Posterior cingulate gyrus (tissue), 11 donors: Measurements from ENCODE around the gene MAP4K5.

Experiments used
- DNase-seq, 10 donors: peaks; one replicate each; pipeline versions ENCODE4 v3.0.0 to v3.0.0-alpha.2; 2020 to 2021; ENCODE audit warnings: mixed read lengths in 3 of 10
- intact Hi-C: fragments of 100-400 bp; cut with DNase I; formaldehyde crosslinking; loops from one replicate; pipeline ENCODE4 v1.15.1; 2023

Gene MAP4K5

DNA sequence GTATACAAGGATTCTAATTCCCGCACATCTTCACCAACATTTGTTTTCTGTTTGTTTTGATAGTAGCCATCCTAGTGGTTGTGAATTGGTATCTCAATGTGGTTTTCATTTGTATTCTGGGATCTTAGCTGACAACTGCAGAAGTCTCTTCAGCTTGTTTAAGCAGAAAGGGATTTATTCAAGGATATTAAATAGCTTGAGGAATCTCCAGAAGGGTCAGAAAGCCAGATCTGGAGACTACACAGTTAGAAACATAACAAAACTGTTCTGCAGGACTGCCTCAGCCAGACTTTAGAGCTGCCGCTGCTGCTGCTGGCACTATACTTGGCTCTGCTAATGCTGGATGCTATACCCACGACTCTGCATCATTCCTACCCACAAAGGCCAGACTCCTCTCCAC is 122.3 kb downstream of the MAP4K5 start:
- no peak for DNase-seq
- intact Hi-C loops, result no loop called here

GRCh38 chr14:50407111-50407812 is 125.1 kb downstream of the MAP4K5 start:
- no peak for DNase-seq
- intact Hi-C loops, result no loop called here

DNA sequence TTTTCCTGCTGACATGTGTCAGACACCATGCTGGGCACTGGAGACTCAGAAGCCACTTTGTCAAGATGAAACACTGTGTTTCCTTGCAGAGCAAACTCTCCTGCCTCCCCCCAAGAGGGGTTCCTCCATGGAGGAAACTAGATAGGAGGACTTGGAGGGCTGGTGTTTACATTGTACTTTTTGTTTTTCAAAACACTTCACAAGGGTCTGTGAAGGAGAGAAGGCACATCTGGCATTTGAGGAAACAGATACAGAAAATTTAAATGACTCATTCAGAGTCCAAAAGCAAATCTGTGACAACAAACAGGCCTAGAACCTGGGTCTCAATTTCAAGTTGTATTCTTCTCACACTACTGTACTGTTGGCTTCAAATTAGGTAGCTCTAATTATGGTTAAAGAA is 128.9 kb downstream of the MAP4K5 start:
- intact Hi-C loops, result no loop called here
- DNase-seq, result no peak

GRCh38 chr14:50402965-50403364 is 129.4 kb downstream of the MAP4K5 start:
- intact Hi-C loops, result no loop called here
- no peak for DNase-seq

GRCh38 chr14:50400461-50400860 is 131.9 kb downstream of the MAP4K5 start:
- intact Hi-C loops, result no loop called here
- DNase-seq, result no peak

DNA sequence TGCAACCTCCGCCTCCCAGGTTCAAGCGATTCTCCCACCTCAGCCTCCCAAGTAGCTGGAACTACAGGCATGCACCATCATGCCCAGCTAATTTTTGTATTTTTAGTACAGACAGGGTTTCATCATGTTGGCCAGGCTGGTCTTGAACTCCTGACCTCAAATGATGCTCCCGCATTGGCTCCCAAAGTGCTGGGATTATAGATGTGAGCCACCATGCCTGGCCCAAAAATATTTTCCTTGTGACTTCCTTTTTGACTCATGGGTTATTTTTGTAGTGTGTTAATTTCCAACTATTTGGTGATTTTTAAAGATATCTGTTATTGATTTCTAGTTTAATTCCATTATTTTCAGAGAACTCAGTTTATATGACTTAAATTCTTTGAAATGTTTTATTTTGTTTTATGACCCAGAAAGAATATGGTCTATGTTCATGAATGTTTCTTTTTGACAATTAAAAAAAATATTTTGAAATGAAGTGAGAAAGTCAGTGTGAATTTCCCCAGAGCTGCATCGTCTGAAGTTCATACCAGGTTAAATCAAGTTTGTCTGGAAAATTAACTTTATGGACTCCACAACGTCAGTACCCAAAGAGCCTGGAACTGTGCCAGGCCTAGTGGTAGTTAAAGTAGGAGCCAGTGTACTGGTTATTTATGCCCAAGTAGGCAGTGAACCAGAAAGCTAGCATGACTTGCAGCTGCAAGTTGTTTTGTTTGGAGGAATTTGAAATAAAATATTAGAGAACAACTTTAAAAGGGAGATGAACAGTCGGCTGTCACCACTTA is 132.9 kb downstream of the MAP4K5 start:
- no peak for DNase-seq
- intact Hi-C loops, result loop anchor here (5.0 kb wide), 1 partner anchor 133 kb away; the partner anchor contains the start of gene MAP4K5

DNA sequence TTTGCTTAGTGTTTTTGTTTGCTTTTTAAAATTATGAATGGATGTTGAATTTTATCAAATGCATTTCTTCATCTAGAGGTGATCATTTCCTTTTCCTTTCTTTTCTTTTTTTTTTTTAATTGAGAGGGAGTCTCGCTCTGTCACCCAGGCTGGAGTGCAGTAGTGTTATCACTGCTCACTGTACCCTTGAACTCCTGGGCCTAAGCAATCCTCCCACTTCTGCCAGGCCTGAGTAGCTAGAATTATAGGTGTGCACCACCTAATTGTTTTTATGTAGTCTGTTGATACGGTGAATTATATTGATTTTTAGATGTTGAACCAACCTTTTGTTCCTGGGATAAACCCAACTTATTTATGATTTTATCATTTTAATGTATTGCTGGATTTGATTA is 134.2 kb downstream of the MAP4K5 start:
- no peak for DNase-seq
- intact Hi-C loops, result loop anchor here (5.0 kb wide), 1 partner anchor 134 kb away; the partner anchor contains the start of gene MAP4K5

DNA sequence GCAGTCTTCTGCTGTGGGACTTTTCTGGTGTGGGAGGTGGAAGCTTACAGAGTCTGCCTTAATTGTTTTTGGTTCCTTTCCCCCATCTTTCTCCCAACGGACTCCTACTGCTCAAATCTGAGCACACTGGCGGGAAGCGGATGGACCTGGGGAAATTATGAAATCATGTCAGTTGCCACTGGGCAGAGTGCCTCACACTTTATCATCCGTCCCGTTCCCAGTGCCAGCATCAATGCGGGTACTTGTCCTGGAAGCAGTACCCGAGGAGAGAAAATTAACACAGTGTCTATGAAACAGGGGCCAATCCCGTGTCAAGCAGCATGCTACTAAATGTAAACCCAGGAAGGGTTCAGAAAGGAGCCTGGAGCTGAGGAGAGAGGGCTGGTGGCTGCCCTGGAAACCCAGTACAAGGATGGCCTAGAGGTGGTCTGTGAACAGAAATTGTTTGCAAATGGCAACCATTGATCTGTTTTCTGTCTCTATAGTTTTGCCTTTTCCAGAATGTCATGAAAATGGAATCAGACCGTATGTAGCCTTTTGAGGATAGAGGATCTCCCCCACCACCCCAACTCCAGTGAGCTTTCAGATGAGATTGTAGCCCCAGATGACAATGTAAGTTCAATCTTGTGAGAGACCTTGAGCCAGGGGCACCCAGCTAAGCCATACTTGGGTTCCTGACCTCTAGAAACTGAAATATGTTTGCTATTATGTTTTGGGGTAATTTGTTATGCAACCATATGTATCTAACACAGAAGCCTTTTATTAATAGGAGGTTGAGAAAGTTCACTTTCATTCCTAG is 134.8 kb downstream of the MAP4K5 start:
- intact Hi-C loops, result loop anchor here (5.0 kb wide), 1 partner anchor 135 kb away; the partner anchor contains the start of gene MAP4K5
- DNase-seq, result peak in 3 of 10 donors; percentile 17 to 87 (median 24)

GRCh38 chr14:50396631-50397389 is 135.6 kb downstream of the MAP4K5 start, which contains the start of gene CDKL1:
Gene CDKL1, minus strand, starts transcription at chr14:50396881. Its CDS starts 1,013 bp downstream, at chr14:50395868.
- intact Hi-C loops, result loop anchor here (5.0 kb wide), 1 partner anchor 135 kb away; the partner anchor contains the start of gene MAP4K5
- peak in 9 of 10 donors; percentile 31 to 90 (median 45) for DNase-seq

GRCh38 chr14:50395448-50395847 is 136.9 kb downstream of the MAP4K5 start:
- DNase-seq, result peak in 3 of 10 donors; percentile 17 to 85 (median 31)
- intact Hi-C loops, result loop anchor here (5.0 kb wide), 1 partner anchor 137 kb away; the partner anchor contains the start of gene MAP4K5

GRCh38 chr14:50394713-50395112 is 137.7 kb downstream of the MAP4K5 start:
- intact Hi-C loops, result loop anchor here (5.0 kb wide), 1 partner anchor 138 kb away; the partner anchor contains the start of gene MAP4K5

DNA sequence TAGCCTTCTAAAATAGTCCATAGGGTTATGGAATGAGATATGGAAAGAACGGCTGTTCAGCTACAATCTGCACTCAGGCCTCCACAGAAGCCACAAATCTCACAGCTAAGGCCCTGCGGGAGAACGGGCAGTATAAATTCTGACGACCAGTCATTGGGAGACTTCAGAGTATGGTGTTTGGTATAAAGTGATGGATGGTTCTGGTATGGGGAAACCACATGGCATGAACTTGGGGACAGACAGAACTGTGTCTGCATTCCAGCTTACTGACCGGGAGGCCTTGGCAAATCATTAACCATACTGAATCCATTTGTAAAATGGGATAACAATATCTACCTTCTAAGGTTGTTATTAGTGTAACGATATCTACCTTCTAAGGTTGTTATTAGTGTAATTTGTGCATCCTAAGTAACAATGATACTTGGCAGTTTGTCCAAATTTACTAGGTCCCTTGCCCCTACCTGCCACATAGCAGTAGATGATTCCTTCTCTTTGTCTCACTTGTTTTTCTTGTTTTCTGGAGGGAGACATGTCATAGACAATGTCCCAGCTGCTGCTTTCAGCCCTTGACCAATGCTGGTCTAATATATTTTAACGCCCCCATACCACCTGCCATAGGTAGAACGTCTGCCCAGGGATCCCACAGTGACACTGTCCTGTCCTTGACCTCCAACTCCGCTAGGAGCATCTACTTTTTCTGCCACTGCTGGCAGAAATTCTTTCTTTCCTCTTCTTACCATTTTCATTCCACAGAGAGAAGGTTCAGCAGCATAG is 142.5 kb downstream of the MAP4K5 start:
- DNase-seq, result no peak
- intact Hi-C loops, result no loop called here

More at GRCh38 chr14:50394713-50395112, 137.7 kb downstream of the MAP4K5 start:
- DNase-seq, result no peak

- no peak for DNase-seq
- intact Hi-C loops, result no loop called here
Observed at GRCh38 chr14:50388256-50388931, 144.0 kb downstream of the MAP4K5 start.

DNA sequence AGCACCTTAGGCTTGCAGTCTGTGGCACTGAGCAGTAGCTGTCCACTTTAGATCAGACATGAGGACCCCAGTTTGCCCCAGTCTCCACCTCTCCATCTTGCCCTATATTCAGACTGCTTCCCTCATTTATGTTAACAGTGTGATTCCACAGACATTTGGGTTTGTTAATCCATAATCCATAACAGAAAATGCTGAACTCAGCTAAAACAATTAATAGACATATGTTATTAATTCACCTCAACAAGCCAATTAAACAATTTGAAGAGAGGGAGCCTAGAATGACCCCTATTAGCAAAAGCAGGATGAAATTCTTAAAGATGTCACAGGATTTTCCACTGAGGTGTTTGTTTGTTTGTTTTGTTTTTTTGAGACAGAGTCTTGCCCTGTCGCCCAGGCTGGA is 144.8 kb downstream of the MAP4K5 start:
- DNase-seq, result no peak
- intact Hi-C loops, result no loop called here

DNA sequence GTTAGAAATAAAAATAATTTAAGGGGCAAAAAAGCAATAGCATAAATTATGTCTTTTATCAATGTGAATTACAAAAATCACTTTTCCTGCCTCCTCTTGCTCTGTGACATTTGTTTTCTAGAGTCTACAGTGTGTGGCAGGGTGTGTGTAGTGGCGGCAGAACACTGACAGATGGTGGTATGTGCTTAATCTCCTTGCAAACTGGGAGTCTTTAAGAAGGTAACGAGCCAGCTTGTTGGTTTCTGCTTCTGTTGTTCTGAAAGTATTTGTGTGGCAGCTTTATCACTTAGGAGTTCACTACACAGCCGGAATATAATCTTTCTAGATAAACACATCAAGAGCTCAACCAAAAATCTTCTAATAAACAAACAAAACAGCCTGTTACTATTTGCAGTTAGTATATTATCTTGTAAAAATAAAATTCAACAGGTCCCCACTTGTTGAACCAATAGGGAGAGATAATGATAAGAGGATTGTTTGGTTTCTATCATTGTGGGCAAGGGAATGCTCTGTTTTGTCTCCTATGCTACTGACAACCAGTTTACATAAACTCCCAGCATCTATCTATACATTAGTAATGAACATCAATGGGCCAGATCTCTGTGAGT is 148.6 kb downstream of the MAP4K5 start:
- DNase-seq, result no peak

GRCh38 chr14:50381823-50382287 is 150.5 kb downstream of the MAP4K5 start:
- DNase-seq, result no peak
- intact Hi-C loops, result no loop called here

More for the DNA sequence above, 148.6 kb downstream of the MAP4K5 start:
- intact Hi-C loops, result no loop called here

- intact Hi-C loops, result no loop called here
Observed at GRCh38 chr14:50381008-50381407, 151.4 kb downstream of the MAP4K5 start.

GRCh38 chr14:50380455-50380854 is 151.9 kb downstream of the MAP4K5 start:
- intact Hi-C loops, result no loop called here
- no peak for DNase-seq

More at GRCh38 chr14:50381008-50381407, 151.4 kb downstream of the MAP4K5 start:
- no peak for DNase-seq
